ENCODE data around the gene PNPLA6. TPM values are rescaled to one million over a fixed set of nuclear protein-coding genes. Genes with fewer than 3 reads are reported as not detected.

PNPLA6 gene
- total and polyA plus RNA-seq, 2 of the 13 experiments (the other 11 are each of a cell fraction or from before 2014, with no cell fraction given): 24.9 to 28.2 TPM

GRCh38 chr19:7562646-7563393 is 27.3 kb downstream of the PNPLA6 start (continued):
- no peak for TF ChIP-seq ZFX (CRISPR knock-in tag; IDR thresholded peaks at IDR 0.05; ENCODE audit: low read depth)
- TF ChIP-seq RFX3 (CRISPR knock-in tag; IDR thresholded peaks at IDR 0.05): peak; percentile 67
- TF ChIP-seq NR2F6 (IDR thresholded peaks at IDR 0.05): no peak
- peak; percentile 61; the same call in 1 of the 2 replicates for TF ChIP-seq NR2F6 (CRISPR knock-in tag; IDR thresholded peaks at IDR 0.05)
- TF ChIP-seq CHD2 (IDR thresholded peaks at IDR 0.05; ENCODE audit: low read depth, low read length): no peak
- peak; percentile 64; the same call in 1 of the 2 replicates for TF ChIP-seq ZNF878 (CRISPR knock-in tag; IDR thresholded peaks at IDR 0.05)
- peak; percentile 97 for TF ChIP-seq ZNF230 (CRISPR knock-in tag; IDR thresholded peaks at IDR 0.05)
- peak; percentile 94 for TF ChIP-seq ZBTB7B (CRISPR knock-in tag; IDR thresholded peaks at IDR 0.05)
- no peak for TF ChIP-seq GABPA (IDR thresholded peaks at IDR 0.05; ENCODE audit: low read depth, low read length)
- TF ChIP-seq GABPA (CRISPR knock-in tag; IDR thresholded peaks at IDR 0.05; ENCODE audit: low read depth): peak; percentile 67
- no peak; the same call in 1 of the 2 replicates for TF ChIP-seq THAP9 (CRISPR knock-in tag; IDR thresholded peaks at IDR 0.05; ENCODE audit: borderline replicate concordance)
- TF ChIP-seq NFYC (CRISPR knock-in tag; IDR thresholded peaks at IDR 0.05): peak; percentile 58
- TF ChIP-seq REL (CRISPR knock-in tag; conservative IDR thresholded peaks at IDR 0.05): peak; percentile 89; the same call in 1 of the 2 replicates
- peak; percentile 95 for TF ChIP-seq ZNF749 (CRISPR knock-in tag; IDR thresholded peaks at IDR 0.05; ENCODE audit: borderline replicate concordance)
- TF ChIP-seq MNT (IDR thresholded peaks at IDR 0.05): no peak
- TF ChIP-seq ZNF296 (CRISPR knock-in tag; conservative IDR thresholded peaks at IDR 0.05): peak; percentile 97
- no peak for TF ChIP-seq CTCF (CRISPR knock-in tag; IDR thresholded peaks at IDR 0.05)
- no peak for TF ChIP-seq ZNF460 (CRISPR knock-in tag; IDR thresholded peaks at IDR 0.05; ENCODE audit: borderline replicate concordance)
- TF ChIP-seq ZNF710 (CRISPR knock-in tag; IDR thresholded peaks at IDR 0.05; ENCODE audit: borderline replicate concordance): peak; percentile 66; the same call in 1 of the 2 replicates
- TF ChIP-seq TSC22D2 (CRISPR knock-in tag; IDR thresholded peaks at IDR 0.05; ENCODE audit: borderline replicate concordance): peak; percentile 100
- TF ChIP-seq SP1 (IDR thresholded peaks at IDR 0.05): no peak
- peak; percentile 69; the same call in 1 of the 2 replicates for TF ChIP-seq SP1 (CRISPR knock-in tag; IDR thresholded peaks at IDR 0.05)

Measured in HepG2 (cell line).